Brain pericyte (primary cell): ENCODE results near the gene LIPA.
"Not testable (repeated sequence)": the region's sequence is repeated elsewhere in the genome, so short reads cannot be mapped to it uniquely, and the experiment has no call there.

ENCODE experiments used
- DNase-seq: peaks from one replicate; pipeline ENCODE4 v3.0.0-alpha.2; 2012; ENCODE audit warnings: low read depth, low spot score

The LIPA gene

GRCh38 chr10:89251409-89252224 is at the start of gene LIPA:
LIPA (minus strand) TSS chr10:89251775; CDS start chr10:89247648, 4,127 bp downstream.
- peak; percentile 92 for DNase-seq

GRCh38 chr10:89301232-89301631 is 49.7 kb upstream of the LIPA start:
- DNase-seq, result no peak

GRCh38 chr10:89299031-89299430 is 47.5 kb upstream of the LIPA start:
- DNase-seq, result no peak

GRCh38 chr10:89297791-89298190 is 46.2 kb upstream of the LIPA start:
- no peak for DNase-seq

- DNase-seq, result no peak
These were observed 45.8 kb upstream of the LIPA start for GRCh38 chr10:89297356-89297755.

GRCh38 chr10:89296220-89296648 is 44.7 kb upstream of the LIPA start:
- no peak for DNase-seq

GRCh38 chr10:89295597-89295996 is 44.0 kb upstream of the LIPA start:
- DNase-seq, result no peak

- DNase-seq, result no peak
These were observed 43.2 kb upstream of the LIPA start for GRCh38 chr10:89294721-89295239.

GRCh38 chr10:89285303-89285702 is 33.7 kb upstream of the LIPA start:
- DNase-seq, result not testable (repeated sequence)

- DNase-seq, result not testable (repeated sequence)
These were observed 33.1 kb upstream of the LIPA start for GRCh38 chr10:89284711-89285110.

- no peak for DNase-seq
These were observed 32.4 kb upstream of the LIPA start for GRCh38 chr10:89283936-89284475.

- no peak for DNase-seq
These were observed 31.7 kb upstream of the LIPA start for GRCh38 chr10:89283025-89283935.

GRCh38 chr10:89281606-89282395 is 30.2 kb upstream of the LIPA start:
- DNase-seq, result no peak

GRCh38 chr10:89280508-89280907 is 28.9 kb upstream of the LIPA start:
- DNase-seq, result no peak

- no peak for DNase-seq
These were observed 27.9 kb upstream of the LIPA start for GRCh38 chr10:89279421-89279869.

GRCh38 chr10:89278900-89279392 is 27.4 kb upstream of the LIPA start:
- DNase-seq, result no peak

- DNase-seq, result peak; percentile 76
These were observed 26.5 kb upstream of the LIPA start for GRCh38 chr10:89278034-89278535.

- no peak for DNase-seq
These were observed 23.8 kb upstream of the LIPA start for GRCh38 chr10:89275383-89275782.

GRCh38 chr10:89274928-89275327 is 23.4 kb upstream of the LIPA start:
- DNase-seq, result no peak

GRCh38 chr10:89273680-89274079 is 22.1 kb upstream of the LIPA start:
- no peak for DNase-seq

- DNase-seq, result no peak
These were observed 20.0 kb upstream of the LIPA start for GRCh38 chr10:89271532-89271931.
